Smooth muscle cell (in vitro differentiated cells): ENCODE data around the gene DICER1. TPM values are rescaled to one million over a fixed set of nuclear protein-coding genes. Genes with fewer than 3 reads are reported as not detected.

Source experiments
- DNase-seq: peaks from one replicate; lab custom pipeline; 2025; ENCODE audit not compliant: unreplicated experiment; lab: John Stamatoyannopoulos, UW
- H2AFZ ChIP-seq: fragments of 200-600 bp; sonication (generic); 2 replicates; pipeline ENCODE4 v1.6.0; 2016; ENCODE audit warnings: antibody characterized with exemption, low read depth, mild to moderate bottlenecking
- H3F3A ChIP-seq: fragments of 200-600 bp; sonication (generic); 2 replicates; pipeline ENCODE4 v1.6.0; 2017; ENCODE audit warnings: antibody characterized with exemption, low read depth
- H3K27ac ChIP-seq: fragments of 200-600 bp; sonication (generic); 2 replicates; pipeline ENCODE4 v1.5.1; 2016; ENCODE audit warnings: low read depth, mild to moderate bottlenecking
- H3K27me3 ChIP-seq: fragments of 200-600 bp; sonication (generic); 2 replicates; pipeline ENCODE4 v1.6.1; 2016; ENCODE audit warnings: low read depth, mild to moderate bottlenecking
- H3K36me3 ChIP-seq: fragments of 200-600 bp; sonication (generic); 2 replicates; pipeline ENCODE4 v1.5.1; 2016; ENCODE audit warnings: low read depth
- H3K4me1 ChIP-seq: fragments of 200-600 bp; sonication (generic); 2 replicates; pipeline ENCODE4 v1.5.1; 2016; ENCODE audit warnings: low read depth
- H3K4me2 ChIP-seq: fragments of 200-600 bp; sonication (generic); 2 replicates; pipeline ENCODE4 v1.6.0; 2016; ENCODE audit warnings: mild to moderate bottlenecking
- H3K4me3 ChIP-seq: fragments of 200-600 bp; sonication (generic); 2 replicates; pipeline ENCODE4 v1.5.1; 2016; ENCODE audit warnings: mild to moderate bottlenecking
- H3K79me2 ChIP-seq: fragments of 200-600 bp; sonication (generic); 2 replicates; pipeline ENCODE4 v1.6.0; 2016; ENCODE audit warnings: low read depth, mild to moderate bottlenecking
- H3K9ac ChIP-seq: fragments of 200-600 bp; sonication (generic); 2 replicates; pipeline ENCODE4 v1.6.0; 2016; ENCODE audit warnings: low read depth
- H3K9me3 ChIP-seq: fragments of 200-600 bp; sonication (generic); replicated peaks from 2 replicates; pipeline ENCODE4 v1.5.1; 2016; ENCODE audit warnings: low read depth
- H4K20me1 ChIP-seq: fragments of 200-600 bp; sonication (generic); 2 replicates; pipeline ENCODE4 v1.6.0; 2016; ENCODE audit warnings: low read depth
- WGBS: methylation state at CpG from one replicate; pipeline ENCODE4 v1.1.7; 2016; ENCODE audit warnings: low lambda C conversion rate; 5-methylcytosine and 5-hydroxymethylcytosine counted together
- polyA plus RNA-seq: library from polyadenylated mRNA; unstranded; fragments of >200 nt; fragmentation: Nextera tagmentation; extraction: Ambion mirVana; gene quantifications from 2 replicates; pipeline ENCODE4 v1.2.1, GENCODE V29; 2016
- total RNA-seq: library from RNA; depleted of rRNA; stranded (reverse); fragments of >200 nt; gene quantifications from 2 replicates; pipeline ENCODE4 v1.2.3, GENCODE V29; 2014
- TF ChIP-seq, protein P1 (sequence below): fragments of 200-600 bp; sonication (generic); IDR thresholded peaks from 2 replicates; pipeline ENCODE4 v1.5.1; 2017; ENCODE audit warnings: borderline replicate concordance, mild to moderate bottlenecking, antibody characterized with exemption; ENCODE audit not compliant: insufficient read depth, poor library complexity, severe bottlenecking

The DICER1 gene
- total and polyA plus RNA-seq, 2 experiments from 2014 or later = 17.3 to 67.5 TPM

- H2AFZ ChIP-seq = no peak overlapping the region
- H3K79me2 ChIP-seq = no peaks in the 10 kb centered on the region
- no peak for DNase-seq
- H3K9ac ChIP-seq = no peak overlapping the region
- no peaks in the 10 kb centered on the region for H3K9me3 ChIP-seq
- TF ChIP-seq, protein P1, sequence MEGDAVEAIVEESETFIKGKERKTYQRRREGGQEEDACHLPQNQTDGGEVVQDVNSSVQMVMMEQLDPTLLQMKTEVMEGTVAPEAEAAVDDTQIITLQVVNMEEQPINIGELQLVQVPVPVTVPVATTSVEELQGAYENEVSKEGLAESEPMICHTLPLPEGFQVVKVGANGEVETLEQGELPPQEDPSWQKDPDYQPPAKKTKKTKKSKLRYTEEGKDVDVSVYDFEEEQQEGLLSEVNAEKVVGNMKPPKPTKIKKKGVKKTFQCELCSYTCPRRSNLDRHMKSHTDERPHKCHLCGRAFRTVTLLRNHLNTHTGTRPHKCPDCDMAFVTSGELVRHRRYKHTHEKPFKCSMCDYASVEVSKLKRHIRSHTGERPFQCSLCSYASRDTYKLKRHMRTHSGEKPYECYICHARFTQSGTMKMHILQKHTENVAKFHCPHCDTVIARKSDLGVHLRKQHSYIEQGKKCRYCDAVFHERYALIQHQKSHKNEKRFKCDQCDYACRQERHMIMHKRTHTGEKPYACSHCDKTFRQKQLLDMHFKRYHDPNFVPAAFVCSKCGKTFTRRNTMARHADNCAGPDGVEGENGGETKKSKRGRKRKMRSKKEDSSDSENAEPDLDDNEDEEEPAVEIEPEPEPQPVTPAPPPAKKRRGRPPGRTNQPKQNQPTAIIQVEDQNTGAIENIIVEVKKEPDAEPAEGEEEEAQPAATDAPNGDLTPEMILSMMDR = no peak
- no peaks in the 10 kb centered on the region for H3K27me3 ChIP-seq
- no peak overlapping the region for H3K27ac ChIP-seq
- H3K4me1 ChIP-seq = no peaks in the 10 kb centered on the region
- peaks cover 6% of the 10 kb centered on the region for H4K20me1 ChIP-seq
- H3F3A ChIP-seq = no peaks in the 10 kb centered on the region
- H3K36me3 ChIP-seq = peaks cover 24% of the 10 kb centered on the region
- WGBS = 97% methylated on average over 2 of the region's 2 CpGs
- no peak overlapping the region for H3K4me2 ChIP-seq
- H3K4me3 ChIP-seq = no peak overlapping the region
These were observed 45.7 kb downstream of the DICER1 start for GRCh38 chr14:95111507-95112164.

DNA sequence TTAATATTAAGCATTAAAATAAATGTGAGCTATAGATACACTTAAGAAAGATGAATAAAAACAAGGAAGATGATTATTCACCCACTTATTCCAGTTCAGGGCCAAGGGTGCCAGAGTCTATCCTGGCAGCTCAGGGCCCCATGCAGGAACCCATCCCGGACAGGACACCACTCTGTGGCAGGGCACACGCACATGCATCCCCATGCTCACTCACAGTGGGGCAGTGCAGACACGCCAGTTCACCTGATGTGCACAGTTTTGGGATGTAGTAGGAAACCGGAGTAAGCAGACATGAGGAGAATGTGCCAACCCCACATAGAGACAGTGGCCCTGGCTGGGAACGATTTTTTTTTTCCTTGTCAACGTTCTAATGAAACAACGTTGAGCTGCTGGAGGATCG is 47.2 kb downstream of the DICER1 start:
- Histone ChIP-seq H3K4me3 (no peak overlapping the region), H3K79me2 (no peaks in the 10 kb centered on the region), H2AFZ (no peak overlapping the region), H3K9ac (no peak overlapping the region), H3K27ac (no peak overlapping the region), H3K27me3 (no peaks in the 10 kb centered on the region), H3K36me3 (peaks cover 22% of the 10 kb centered on the region), H3K4me2 (no peak overlapping the region), H3K4me1 (no peaks in the 10 kb centered on the region), H3K9me3 (no peaks in the 10 kb centered on the region), H4K20me1 (peaks cover 10% of the 10 kb centered on the region), H3F3A (no peaks in the 10 kb centered on the region)
- 98% methylated on average over 8 of the region's 8 CpGs for WGBS
- no peak for DNase-seq
- TF ChIP-seq, protein P1 = no peak

GRCh38 chr14:95107711-95108110 is 49.6 kb downstream of the DICER1 start:
- WGBS = 96% methylated on average over 4 of the region's 4 CpGs
- Histone ChIP-seq H3K36me3 (peaks cover 22% of the 10 kb centered on the region), H4K20me1 (peaks cover 4% of the 10 kb centered on the region)

More at GRCh38 chr14:95107711-95108110, 49.6 kb downstream of the DICER1 start:
- no peak overlapping the region for H3K27ac ChIP-seq
- no peaks in the 10 kb centered on the region for H3F3A ChIP-seq
- no peak overlapping the region for H3K4me2 ChIP-seq
- no peaks in the 10 kb centered on the region for H3K79me2 ChIP-seq
- H3K4me3 ChIP-seq = no peak overlapping the region
- no peaks in the 10 kb centered on the region for H3K27me3 ChIP-seq
- H3K4me1 ChIP-seq = no peaks in the 10 kb centered on the region
- TF ChIP-seq, protein P1 = no peak
- DNase-seq = no peak
- no peak overlapping the region for H3K9ac ChIP-seq
- no peaks in the 10 kb centered on the region for H3K9me3 ChIP-seq
- no peak overlapping the region for H2AFZ ChIP-seq
